ENCODE measurements around the gene ZBTB20.

The ZBTB20 gene

DNA sequence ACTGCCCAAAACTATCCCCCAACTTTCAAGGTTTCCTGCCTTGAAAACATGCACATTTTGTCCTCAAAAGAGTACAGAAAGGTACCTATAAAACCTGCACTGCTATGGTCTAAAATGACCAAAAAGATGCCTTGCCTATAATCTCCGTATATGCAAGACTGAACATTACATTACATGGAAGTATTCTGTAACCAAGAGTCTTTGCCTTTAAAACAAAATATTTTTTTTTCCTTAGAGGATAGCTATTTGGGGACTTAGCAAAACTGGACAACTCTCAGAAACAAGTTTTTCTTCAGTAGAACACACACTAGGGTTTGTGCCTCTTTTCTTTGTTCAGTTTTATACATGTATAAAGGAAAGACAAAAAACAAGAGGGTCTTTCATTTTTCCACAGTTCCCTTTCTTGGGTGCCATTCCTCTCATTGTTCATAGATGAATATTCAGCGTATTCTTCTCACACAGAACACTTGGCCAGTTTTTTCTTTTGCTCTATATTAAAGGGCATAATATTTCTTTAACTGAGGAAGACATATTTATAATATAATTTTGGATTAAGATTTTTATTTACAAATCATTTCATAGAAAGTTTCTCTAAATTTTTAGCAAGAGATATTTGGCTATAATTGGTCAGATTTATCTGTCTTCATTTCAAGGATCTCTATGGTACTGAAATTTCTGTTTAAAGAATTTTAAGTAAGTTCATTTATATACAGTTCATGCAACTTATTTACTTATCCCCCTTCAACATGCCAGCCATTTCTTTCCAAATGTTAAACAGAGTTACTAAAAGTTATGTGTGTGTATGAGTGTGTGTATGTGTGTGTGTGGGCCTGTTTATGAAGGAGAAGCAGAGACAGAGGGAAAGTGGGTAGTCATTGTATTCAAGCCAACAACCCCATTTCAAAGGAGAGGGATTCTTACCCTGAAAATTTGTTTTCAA lies 142.6 kb downstream of the ZBTB20 start:
- ATAC-seq = no peak
- TF ChIP-seq TOX (CRISPR knock-in tag; IDR thresholded peaks at IDR 0.05; ENCODE audit: borderline replicate concordance) (no peak), PPARA (CRISPR knock-in tag; IDR thresholded peaks at IDR 0.05; ENCODE audit: borderline replicate concordance) (no peak), ZNF70 (CRISPR knock-in tag; IDR thresholded peaks at IDR 0.05) (no peak), SNAI2 (CRISPR knock-in tag; IDR thresholded peaks at IDR 0.05) (no peak), ZC3H10 (CRISPR knock-in tag; IDR thresholded peaks at IDR 0.05) (no peak), GLIS3 (CRISPR knock-in tag; IDR thresholded peaks at IDR 0.05) (no peak), OSR1 (CRISPR knock-in tag; IDR thresholded peaks at IDR 0.05) (no peak)
- TF ChIP-seq, protein P1, sequence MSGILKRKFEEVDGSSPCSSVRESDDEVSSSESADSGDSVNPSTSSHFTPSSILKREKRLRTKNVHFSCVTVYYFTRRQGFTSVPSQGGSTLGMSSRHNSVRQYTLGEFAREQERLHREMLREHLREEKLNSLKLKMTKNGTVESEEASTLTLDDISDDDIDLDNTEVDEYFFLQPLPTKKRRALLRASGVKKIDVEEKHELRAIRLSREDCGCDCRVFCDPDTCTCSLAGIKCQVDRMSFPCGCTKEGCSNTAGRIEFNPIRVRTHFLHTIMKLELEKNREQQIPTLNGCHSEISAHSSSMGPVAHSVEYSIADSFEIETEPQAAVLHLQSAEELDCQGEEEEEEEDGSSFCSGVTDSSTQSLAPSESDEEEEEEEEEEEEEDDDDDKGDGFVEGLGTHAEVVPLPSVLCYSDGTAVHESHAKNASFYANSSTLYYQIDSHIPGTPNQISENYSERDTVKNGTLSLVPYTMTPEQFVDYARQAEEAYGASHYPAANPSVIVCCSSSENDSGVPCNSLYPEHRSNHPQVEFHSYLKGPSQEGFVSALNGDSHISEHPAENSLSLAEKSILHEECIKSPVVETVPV (CRISPR knock-in tag; IDR thresholded peaks at IDR 0.05) = no peak

DNA sequence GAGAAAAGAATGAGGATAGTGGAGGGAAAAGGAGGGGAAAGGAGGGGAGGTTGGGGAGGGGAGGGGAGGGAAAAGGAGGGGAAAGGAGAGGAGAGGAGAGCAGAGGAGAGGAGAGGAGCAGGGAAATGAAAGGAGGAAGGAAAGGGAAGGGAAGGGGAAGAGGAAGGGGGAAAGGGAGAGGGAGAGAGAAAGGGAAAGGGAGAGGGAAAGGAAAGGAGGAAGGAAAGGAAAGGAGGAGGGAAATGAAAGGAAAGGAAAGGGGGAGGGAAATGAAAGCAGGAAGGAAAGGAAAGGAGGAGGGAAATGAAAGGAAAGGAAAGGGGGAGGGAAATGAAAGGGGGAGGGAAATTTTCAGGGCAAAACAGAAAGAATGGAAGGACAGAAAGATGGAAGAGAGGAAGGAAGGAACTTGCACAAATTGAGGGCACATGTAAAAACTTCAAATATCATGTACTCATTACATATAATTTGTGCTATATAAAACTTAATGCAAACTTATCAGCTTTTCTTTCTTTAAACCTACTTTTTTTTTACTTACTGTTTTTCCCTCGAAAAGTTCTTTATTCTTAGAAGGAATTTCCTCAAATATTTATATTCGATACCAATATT lies 148.0 kb downstream of the ZBTB20 start:
- TF ChIP-seq PPARA (CRISPR knock-in tag; IDR thresholded peaks at IDR 0.05; ENCODE audit: borderline replicate concordance) = no peak
- no peak for TF ChIP-seq ZNF70 (CRISPR knock-in tag; IDR thresholded peaks at IDR 0.05)
- no peak for TF ChIP-seq CSDC2 (CRISPR knock-in tag; IDR thresholded peaks at IDR 0.05)
- no peak for ATAC-seq

DNA sequence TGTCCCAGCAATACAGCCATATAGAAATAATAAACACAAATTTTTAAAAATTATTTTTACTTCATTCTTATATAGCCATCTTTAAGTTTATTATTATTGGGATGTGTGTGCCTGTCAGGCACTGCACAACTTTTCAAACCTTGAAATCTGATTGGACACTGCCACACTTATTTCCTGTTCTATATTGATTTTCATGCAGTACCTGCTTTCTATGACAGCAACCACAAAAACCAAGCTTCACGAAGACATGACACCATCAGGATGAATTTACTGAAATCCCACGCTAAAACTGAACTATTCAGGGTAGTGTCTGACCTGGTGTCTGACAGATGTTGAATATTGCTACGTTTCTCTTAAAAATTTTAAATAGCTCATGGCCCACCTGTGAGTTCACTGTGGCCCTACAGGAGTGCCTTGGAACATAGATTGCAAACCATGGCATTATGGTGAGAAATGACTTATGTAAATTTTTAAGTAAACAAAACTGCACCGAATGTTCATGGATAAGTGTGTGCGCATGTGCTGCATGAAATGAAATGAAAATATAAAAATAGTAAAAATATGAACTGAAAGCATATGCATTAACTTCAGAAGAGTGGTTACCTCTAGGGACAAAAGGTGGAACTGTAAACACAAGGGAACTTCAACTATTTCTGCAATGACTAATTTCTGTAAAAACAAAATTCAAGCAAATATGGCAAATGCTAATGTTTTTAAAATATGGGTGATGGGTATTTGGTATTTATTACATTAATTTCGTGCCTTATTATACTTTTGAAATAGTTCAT lies 152.3 kb downstream of the ZBTB20 start:
- ATAC-seq = no peak
- TF ChIP-seq SNAI2 (CRISPR knock-in tag; IDR thresholded peaks at IDR 0.05) (no peak), ZNF8 (CRISPR knock-in tag; IDR thresholded peaks at IDR 0.05) (no peak), ISL1 (CRISPR knock-in tag; IDR thresholded peaks at IDR 0.05) (no peak), RARB (CRISPR knock-in tag; IDR thresholded peaks at IDR 0.05) (no peak), ZNF70 (CRISPR knock-in tag; IDR thresholded peaks at IDR 0.05) (no peak), ARNTL (CRISPR knock-in tag; IDR thresholded peaks at IDR 0.05; ENCODE audit: borderline replicate concordance, low read depth) (no peak), TCF4 (CRISPR knock-in tag; IDR thresholded peaks at IDR 0.05; ENCODE audit: borderline replicate concordance) (no peak), TOX (CRISPR knock-in tag; IDR thresholded peaks at IDR 0.05; ENCODE audit: borderline replicate concordance) (no peak), CSDC2 (CRISPR knock-in tag; IDR thresholded peaks at IDR 0.05) (no peak), ZNF565 (CRISPR knock-in tag; conservative IDR thresholded peaks at IDR 0.05; ENCODE audit: low read depth) (no peak)
- TF ChIP-seq, protein P2, sequence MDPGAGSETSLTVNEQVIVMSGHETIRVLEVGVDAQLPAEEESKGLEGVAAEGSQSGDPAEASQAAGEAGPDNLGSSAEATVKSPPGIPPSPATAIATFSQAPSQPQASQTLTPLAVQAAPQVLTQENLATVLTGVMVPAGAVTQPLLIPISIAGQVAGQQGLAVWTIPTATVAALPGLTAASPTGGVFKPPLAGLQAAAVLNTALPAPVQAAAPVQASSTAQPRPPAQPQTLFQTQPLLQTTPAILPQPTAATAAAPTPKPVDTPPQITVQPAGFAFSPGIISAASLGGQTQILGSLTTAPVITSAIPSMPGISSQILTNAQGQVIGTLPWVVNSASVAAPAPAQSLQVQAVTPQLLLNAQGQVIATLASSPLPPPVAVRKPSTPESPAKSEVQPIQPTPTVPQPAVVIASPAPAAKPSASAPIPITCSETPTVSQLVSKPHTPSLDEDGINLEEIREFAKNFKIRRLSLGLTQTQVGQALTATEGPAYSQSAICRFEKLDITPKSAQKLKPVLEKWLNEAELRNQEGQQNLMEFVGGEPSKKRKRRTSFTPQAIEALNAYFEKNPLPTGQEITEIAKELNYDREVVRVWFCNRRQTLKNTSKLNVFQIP (CRISPR knock-in tag; IDR thresholded peaks at IDR 0.05; ENCODE audit: borderline replicate concordance, low read depth) = no peak
- TF ChIP-seq, protein P3, sequence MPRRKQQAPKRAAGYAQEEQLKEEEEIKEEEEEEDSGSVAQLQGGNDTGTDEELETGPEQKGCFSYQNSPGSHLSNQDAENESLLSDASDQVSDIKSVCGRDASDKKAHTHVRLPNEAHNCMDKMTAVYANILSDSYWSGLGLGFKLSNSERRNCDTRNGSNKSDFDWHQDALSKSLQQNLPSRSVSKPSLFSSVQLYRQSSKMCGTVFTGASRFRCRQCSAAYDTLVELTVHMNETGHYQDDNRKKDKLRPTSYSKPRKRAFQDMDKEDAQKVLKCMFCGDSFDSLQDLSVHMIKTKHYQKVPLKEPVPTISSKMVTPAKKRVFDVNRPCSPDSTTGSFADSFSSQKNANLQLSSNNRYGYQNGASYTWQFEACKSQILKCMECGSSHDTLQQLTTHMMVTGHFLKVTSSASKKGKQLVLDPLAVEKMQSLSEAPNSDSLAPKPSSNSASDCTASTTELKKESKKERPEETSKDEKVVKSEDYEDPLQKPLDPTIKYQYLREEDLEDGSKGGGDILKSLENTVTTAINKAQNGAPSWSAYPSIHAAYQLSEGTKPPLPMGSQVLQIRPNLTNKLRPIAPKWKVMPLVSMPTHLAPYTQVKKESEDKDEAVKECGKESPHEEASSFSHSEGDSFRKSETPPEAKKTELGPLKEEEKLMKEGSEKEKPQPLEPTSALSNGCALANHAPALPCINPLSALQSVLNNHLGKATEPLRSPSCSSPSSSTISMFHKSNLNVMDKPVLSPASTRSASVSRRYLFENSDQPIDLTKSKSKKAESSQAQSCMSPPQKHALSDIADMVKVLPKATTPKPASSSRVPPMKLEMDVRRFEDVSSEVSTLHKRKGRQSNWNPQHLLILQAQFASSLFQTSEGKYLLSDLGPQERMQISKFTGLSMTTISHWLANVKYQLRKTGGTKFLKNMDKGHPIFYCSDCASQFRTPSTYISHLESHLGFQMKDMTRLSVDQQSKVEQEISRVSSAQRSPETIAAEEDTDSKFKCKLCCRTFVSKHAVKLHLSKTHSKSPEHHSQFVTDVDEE (CRISPR knock-in tag; IDR thresholded peaks at IDR 0.05) = no peak

DNA sequence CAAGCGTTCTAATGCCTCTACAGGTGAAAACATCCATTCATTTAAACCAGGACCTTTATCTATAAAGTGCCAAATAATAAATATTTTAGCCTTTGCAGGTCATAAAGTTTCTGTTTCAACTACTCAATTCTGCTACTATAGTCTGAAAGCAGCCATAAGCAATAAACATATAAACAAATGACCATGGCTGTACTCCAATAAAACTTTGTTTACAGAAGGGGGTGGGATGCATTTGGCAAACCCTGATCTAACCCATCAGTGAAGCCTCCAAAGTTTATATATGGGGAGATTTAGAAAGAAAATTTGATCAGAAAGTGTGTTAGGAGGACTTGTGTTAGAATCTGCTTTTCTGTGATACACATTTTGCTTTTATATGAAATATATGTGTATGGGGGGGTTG lies 161.3 kb downstream of the ZBTB20 start:
- ATAC-seq = no peak
- TF ChIP-seq CSDC2 (CRISPR knock-in tag; IDR thresholded peaks at IDR 0.05) = no peak
- TF ChIP-seq ZFP3 (CRISPR knock-in tag; IDR thresholded peaks at IDR 0.05) = no peak
- TF ChIP-seq SNAI2 (CRISPR knock-in tag; IDR thresholded peaks at IDR 0.05) = no peak
- TF ChIP-seq, protein P3 (CRISPR knock-in tag; IDR thresholded peaks at IDR 0.05) = no peak
- no peak for TF ChIP-seq ISL1 (CRISPR knock-in tag; IDR thresholded peaks at IDR 0.05)
- TF ChIP-seq, protein P4, sequence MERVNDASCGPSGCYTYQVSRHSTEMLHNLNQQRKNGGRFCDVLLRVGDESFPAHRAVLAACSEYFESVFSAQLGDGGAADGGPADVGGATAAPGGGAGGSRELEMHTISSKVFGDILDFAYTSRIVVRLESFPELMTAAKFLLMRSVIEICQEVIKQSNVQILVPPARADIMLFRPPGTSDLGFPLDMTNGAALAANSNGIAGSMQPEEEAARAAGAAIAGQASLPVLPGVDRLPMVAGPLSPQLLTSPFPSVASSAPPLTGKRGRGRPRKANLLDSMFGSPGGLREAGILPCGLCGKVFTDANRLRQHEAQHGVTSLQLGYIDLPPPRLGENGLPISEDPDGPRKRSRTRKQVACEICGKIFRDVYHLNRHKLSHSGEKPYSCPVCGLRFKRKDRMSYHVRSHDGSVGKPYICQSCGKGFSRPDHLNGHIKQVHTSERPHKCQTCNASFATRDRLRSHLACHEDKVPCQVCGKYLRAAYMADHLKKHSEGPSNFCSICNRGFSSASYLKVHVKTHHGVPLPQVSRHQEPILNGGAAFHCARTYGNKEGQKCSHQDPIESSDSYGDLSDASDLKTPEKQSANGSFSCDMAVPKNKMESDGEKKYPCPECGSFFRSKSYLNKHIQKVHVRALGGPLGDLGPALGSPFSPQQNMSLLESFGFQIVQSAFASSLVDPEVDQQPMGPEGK (CRISPR knock-in tag; IDR thresholded peaks at IDR 0.05; ENCODE audit: borderline replicate concordance) = no peak
- no peak for TF ChIP-seq GLIS3 (CRISPR knock-in tag; IDR thresholded peaks at IDR 0.05)
- TF ChIP-seq ARNTL (CRISPR knock-in tag; IDR thresholded peaks at IDR 0.05; ENCODE audit: borderline replicate concordance, low read depth) = no peak
- TF ChIP-seq ZNF8 (CRISPR knock-in tag; IDR thresholded peaks at IDR 0.05) = no peak
- TF ChIP-seq, protein P2 (CRISPR knock-in tag; IDR thresholded peaks at IDR 0.05; ENCODE audit: borderline replicate concordance, low read depth) = no peak
- TF ChIP-seq ZNF70 (CRISPR knock-in tag; IDR thresholded peaks at IDR 0.05) = no peak

Measured in SK-N-SH treated with all-trans-retinoic acid at 6 μM for 48 hours (cell line).